Neural progenitor cell (in vitro differentiated cells): ENCODE data around the gene RUBCN.

Experiments
- EZH2 ChIP-seq: fragments of 200-600 bp; sonication (generic); IDR thresholded peaks from 2 replicates; pipeline ENCODE4 v1.6.1; 2017; ENCODE audit warnings: antibody characterized with exemption, mild to moderate bottlenecking, moderate library complexity
- TF ChIP-seq, protein P1 (sequence below): fragments of 200-600 bp; sonication (generic); IDR thresholded peaks from 2 replicates; pipeline ENCODE4 v1.5.1; 2017; ENCODE audit warnings: antibody characterized with exemption, mild to moderate bottlenecking

DNA sequence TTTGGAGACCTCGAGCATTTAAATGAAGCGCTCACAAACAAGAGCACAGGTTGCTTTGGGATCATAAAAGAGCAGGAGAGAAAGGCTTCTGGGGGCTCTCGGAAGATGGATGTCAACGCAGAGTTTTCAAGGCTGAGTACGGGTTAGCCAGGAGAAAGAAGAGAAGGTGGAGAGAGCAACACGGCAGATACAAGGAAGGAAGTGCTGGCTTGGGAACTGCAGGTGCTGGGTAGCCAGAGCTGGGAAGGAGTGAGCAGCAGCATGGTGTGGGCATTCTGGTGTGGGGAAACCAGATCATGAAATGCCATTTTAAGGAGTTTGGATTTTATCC is 580 bp upstream of the RUBCN start:
- TF ChIP-seq, protein P1, sequence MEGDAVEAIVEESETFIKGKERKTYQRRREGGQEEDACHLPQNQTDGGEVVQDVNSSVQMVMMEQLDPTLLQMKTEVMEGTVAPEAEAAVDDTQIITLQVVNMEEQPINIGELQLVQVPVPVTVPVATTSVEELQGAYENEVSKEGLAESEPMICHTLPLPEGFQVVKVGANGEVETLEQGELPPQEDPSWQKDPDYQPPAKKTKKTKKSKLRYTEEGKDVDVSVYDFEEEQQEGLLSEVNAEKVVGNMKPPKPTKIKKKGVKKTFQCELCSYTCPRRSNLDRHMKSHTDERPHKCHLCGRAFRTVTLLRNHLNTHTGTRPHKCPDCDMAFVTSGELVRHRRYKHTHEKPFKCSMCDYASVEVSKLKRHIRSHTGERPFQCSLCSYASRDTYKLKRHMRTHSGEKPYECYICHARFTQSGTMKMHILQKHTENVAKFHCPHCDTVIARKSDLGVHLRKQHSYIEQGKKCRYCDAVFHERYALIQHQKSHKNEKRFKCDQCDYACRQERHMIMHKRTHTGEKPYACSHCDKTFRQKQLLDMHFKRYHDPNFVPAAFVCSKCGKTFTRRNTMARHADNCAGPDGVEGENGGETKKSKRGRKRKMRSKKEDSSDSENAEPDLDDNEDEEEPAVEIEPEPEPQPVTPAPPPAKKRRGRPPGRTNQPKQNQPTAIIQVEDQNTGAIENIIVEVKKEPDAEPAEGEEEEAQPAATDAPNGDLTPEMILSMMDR, result no peak
- TF ChIP-seq EZH2, result no peak
